RPMI7951 (cell line): ENCODE measurements around the gene ARL6IP5. TPM values are rescaled to one million over a fixed set of nuclear protein-coding genes. Genes with fewer than 3 reads are reported as not detected.

ENCODE experiments used
- total RNA-seq: library from RNA; depleted of rRNA; stranded (reverse); fragments of >200 nt; shearing (Covaris generic); gene quantifications from 2 replicates; pipeline ENCODE4 v1.2.3, GENCODE V29; 2014; rRNA removed

Gene ARL6IP5
- total RNA-seq, 1 experiment from 2014 or later = 167 TPM

Other genes starting within 250 kb of the ARL6IP5 start
- not detected in 2 replicates for gene TAFA4, start 152.4 kb upstream of the ARL6IP5 start, total RNA-seq
- gene EOGT, start 71.3 kb upstream of the ARL6IP5 start, total RNA-seq = 41.7 and 43.0 TPM in 2 replicates
- 22.7 and 27.3 TPM in 2 replicates for gene TMF1, start 32.6 kb upstream of the ARL6IP5 start, total RNA-seq
- gene UBA3, start 4.6 kb upstream of the ARL6IP5 start, total RNA-seq = 104 and 127 TPM in 2 replicates
- gene LMOD3, start 37.7 kb downstream of the ARL6IP5 start, total RNA-seq = not detected in 2 replicates